ENCODE measurements around the gene PACRG.

GRCh38 chr6:162684052-162684451 lies 43.7 kb upstream of the PACRG start:
- no peak for TF ChIP-seq CTCF (IDR thresholded peaks at IDR 0.05)
- TF ChIP-seq POLR2A (IDR thresholded peaks at IDR 0.05): no peak
